ENCODE measurements around the gene ATXN2. TPM values are rescaled to one million over a fixed set of nuclear protein-coding genes. Genes with fewer than 3 reads are reported as not detected.

The ATXN2 gene
- total RNA-seq, 2 experiments from 2014 or later = 21.9 to 23.7 TPM

DNA sequence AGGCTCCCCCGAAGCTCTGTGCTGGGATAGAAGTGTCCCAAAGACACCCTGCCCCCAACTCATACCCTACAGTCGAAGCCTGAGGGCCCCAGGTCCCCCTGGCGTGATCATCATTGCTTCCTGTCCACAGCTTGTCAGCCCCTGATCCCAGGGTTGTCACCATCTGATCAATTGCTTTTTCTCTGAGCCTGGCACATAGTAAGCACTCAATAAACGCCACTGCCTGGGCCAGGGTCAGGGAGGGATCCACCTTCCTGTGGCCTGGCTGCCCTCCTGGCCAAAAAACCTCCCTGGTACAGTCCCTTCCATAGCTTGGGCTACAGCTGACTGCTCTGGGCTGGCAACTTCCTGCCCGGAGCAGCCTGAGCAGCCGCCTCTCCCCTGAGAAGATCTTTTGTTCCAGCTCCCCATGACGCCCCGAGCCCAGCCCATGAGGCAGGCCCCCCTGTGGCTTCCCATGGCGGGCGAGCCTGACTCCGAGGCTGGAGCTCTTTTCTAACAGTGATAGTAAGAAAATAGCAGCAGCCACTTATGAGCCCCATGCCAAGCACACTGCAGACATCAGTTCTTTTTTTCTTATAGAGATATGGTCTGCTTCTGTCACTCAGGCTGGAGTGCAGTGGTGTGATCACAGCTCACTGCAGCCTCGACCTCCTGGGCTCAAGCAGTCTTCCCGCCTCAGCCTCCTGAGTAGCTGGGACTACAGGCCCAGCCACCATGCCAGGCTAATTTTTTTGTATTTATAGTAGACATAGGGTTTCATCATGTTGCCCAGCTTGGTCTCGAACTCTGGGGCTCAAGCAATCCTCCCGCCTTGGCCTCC is 186.9 kb downstream of the ATXN2 start:
- H3K27ac Mint-ChIP-seq = peak overlapping the region; percentile 82
- H3K4me3 Mint-ChIP-seq = peak overlapping the region; percentile 83
- ChIA-PET CTCF (interaction anchor here (0.6 to 8.4 kb wide), 8 partner anchors 9 to 891 kb away, joined by 3 to 56 read pairs (median 4); no protein-coding TSS in a partner anchor), POLR2A (interaction anchor here (0.8 to 7.0 kb wide), 7 partner anchors 8 to 40 kb away, joined by 3 to 66 read pairs (median 7); no protein-coding TSS in a partner anchor)
- Histone ChIP-seq H3K4me3 (ENCODE audit: low read length) (no peak overlapping the region), H3K27me3 (ENCODE audit: control insufficient read depth in 1 of 2, insufficient read depth in 2 of 2, low read length in 2 of 2) (no peaks in the 10 kb centered on the region), H3K36me3 (ENCODE audit: insufficient read depth, low read length) (peaks cover 8% of the 10 kb centered on the region), H3K9me3 (ENCODE audit: control insufficient read depth in 1 of 2, insufficient read depth in 1 of 2, low read length in 2 of 2) (no peaks in the 10 kb centered on the region), H3K27ac (ENCODE audit: low read depth in 1 of 2, low read length in 2 of 2) (peak overlapping the region; percentile 39 to 67), H3K4me1 (ENCODE audit: insufficient read depth, low read length) (peaks cover 82% of the 10 kb centered on the region)
- peaks cover 27% of the 10 kb centered on the region for H3K36me3 Mint-ChIP-seq (ENCODE audit: low read depth)
- TF ChIP-seq, protein P1, sequence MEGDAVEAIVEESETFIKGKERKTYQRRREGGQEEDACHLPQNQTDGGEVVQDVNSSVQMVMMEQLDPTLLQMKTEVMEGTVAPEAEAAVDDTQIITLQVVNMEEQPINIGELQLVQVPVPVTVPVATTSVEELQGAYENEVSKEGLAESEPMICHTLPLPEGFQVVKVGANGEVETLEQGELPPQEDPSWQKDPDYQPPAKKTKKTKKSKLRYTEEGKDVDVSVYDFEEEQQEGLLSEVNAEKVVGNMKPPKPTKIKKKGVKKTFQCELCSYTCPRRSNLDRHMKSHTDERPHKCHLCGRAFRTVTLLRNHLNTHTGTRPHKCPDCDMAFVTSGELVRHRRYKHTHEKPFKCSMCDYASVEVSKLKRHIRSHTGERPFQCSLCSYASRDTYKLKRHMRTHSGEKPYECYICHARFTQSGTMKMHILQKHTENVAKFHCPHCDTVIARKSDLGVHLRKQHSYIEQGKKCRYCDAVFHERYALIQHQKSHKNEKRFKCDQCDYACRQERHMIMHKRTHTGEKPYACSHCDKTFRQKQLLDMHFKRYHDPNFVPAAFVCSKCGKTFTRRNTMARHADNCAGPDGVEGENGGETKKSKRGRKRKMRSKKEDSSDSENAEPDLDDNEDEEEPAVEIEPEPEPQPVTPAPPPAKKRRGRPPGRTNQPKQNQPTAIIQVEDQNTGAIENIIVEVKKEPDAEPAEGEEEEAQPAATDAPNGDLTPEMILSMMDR (IDR thresholded peaks at IDR 0.05) = no peak
- peaks cover 77% of the 10 kb centered on the region for H3K4me1 Mint-ChIP-seq (ENCODE audit: low read depth)
- no peaks in the 10 kb centered on the region for H3K9me3 Mint-ChIP-seq
- ATAC-seq (ENCODE audit: poor library complexity) = peak; percentile 51
- intact Hi-C loops (cut with DNase I, micrococcal nuclease) = loop anchor here in 1 of 2 experiments (10.0 kb wide), 1 partner anchor 603 kb away; the partner anchor contains the start of genes ERP29 and TMEM116
- DNase-seq = peak in 3 of 14 experiments; percentile 29 to 48 (median 38)
- no peaks in the 10 kb centered on the region for H3K27me3 Mint-ChIP-seq

DNA sequence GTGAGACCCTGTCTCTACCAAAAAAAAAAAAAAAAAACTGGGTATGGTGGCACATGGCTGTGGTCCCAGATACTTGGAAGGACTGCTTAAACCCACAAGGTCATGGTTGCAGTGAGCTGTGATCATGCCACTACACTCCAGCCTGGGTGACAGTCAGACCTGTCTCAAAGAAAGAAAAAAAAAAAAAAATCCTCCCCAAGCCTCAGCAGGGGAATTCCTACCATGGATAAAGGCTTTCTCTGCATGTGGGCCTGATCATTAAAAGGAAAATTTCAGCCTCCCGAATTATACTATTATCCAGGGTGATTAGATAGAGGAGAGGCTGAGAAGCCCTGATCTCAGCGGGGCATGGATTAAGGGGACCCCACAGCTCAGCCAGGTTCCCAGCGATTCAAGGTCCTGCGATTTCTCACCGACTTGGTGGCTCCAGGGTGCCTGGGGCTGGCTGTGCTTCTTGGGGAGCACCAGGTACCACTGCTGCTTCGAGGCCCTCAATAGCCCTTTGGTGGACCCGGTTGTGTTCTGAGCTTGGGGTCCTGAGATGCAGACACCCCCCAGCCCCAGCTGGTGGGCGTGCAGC is 187.8 kb downstream of the ATXN2 start:
- Histone ChIP-seq H3K27ac (ENCODE audit: low read depth in 1 of 2, low read length in 2 of 2) (peak overlapping the region; percentile 64 to 67), H3K4me3 (ENCODE audit: low read length) (no peak overlapping the region), H3K4me1 (ENCODE audit: insufficient read depth, low read length) (peaks cover 90% of the 10 kb centered on the region), H3K9me3 (ENCODE audit: control insufficient read depth in 1 of 2, insufficient read depth in 1 of 2, low read length in 2 of 2) (no peaks in the 10 kb centered on the region), H3K36me3 (ENCODE audit: insufficient read depth, low read length) (peaks cover 7% of the 10 kb centered on the region), H3K27me3 (ENCODE audit: control insufficient read depth in 1 of 2, insufficient read depth in 2 of 2, low read length in 2 of 2) (no peaks in the 10 kb centered on the region)
- Mint-ChIP-seq H3K4me1 (ENCODE audit: low read depth) (peaks cover 78% of the 10 kb centered on the region), H3K27me3 (no peaks in the 10 kb centered on the region), H3K36me3 (ENCODE audit: low read depth) (peaks cover 26% of the 10 kb centered on the region), H3K4me3 (peak overlapping the region; percentile 42), H3K9me3 (no peaks in the 10 kb centered on the region), H3K27ac (peak overlapping the region; percentile 82)
- intact Hi-C loops (cut with DNase I, micrococcal nuclease) = loop anchor here in 1 of 2 experiments (10.0 kb wide), 1 partner anchor 604 kb away; the partner anchor contains the start of genes ERP29 and TMEM116
- DNase-seq = peak in 2 of 14 experiments; percentile 40 to 66
- no peak for ATAC-seq (ENCODE audit: poor library complexity)
- ChIA-PET CTCF (interaction anchor here (0.7 to 8.4 kb wide), 5 partner anchors 8 to 40 kb away, joined by 3 to 56 read pairs (median 6); no protein-coding TSS in a partner anchor), POLR2A (interaction anchor here (1.7 to 7.0 kb wide), 4 partner anchors 14 to 33 kb away, joined by 5 to 66 read pairs (median 16); no protein-coding TSS in a partner anchor)
- TF ChIP-seq, protein P1 (IDR thresholded peaks at IDR 0.05) = no peak

DNA sequence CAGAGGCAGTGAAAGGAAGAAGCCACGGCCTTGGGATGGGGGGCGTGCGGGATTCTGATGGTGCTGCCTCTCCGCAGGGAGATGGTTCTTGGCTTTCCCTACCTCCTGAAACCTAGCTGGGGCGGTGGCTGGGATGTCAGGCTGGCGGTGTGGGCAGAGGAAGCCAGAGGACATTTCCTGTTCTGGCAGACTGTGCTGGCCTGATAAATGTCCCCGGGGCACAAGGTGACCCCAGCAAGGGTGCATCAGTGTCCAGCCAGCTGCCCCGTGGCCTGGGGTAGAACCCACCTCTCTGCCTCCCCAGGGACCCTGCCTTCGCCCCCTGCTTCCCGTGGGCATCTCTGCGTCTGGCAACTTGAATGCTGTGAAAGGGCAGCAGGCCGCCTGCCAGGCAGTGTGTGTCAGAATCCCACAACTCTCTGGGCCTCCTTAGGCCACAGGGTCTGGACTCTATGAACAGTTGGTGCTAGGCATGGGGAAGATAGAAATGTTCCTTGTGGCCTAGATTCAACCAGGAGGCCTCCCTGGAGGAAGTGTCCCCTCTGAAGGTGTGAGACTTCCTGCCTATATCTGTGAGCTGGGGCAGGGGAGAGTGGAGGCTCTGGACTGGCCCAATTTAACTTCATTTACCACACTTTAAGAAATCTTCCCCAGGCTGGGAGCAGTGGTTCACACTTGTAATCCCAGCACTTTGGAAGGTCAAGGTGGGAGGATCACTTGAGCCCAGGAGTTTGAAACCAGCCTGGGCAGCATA is 188.5 kb downstream of the ATXN2 start:
- TF ChIP-seq, protein P1 (IDR thresholded peaks at IDR 0.05) = no peak
- no peak for ATAC-seq (ENCODE audit: poor library complexity)
- H3K4me1 Mint-ChIP-seq (ENCODE audit: low read depth) = peaks cover 79% of the 10 kb centered on the region
- peak in 1 of 14 experiments; percentile 9 for DNase-seq
- no peaks in the 10 kb centered on the region for H3K9me3 ChIP-seq (ENCODE audit: control insufficient read depth in 1 of 2, insufficient read depth in 1 of 2, low read length in 2 of 2)
- ChIA-PET POLR2A (interaction anchor here (1.8 to 7.0 kb wide), 4 partner anchors 14 to 24 kb away, joined by 5 to 66 read pairs (median 30); no protein-coding TSS in a partner anchor), CTCF (interaction anchor here (0.7 to 16.9 kb wide), 5 partner anchors 8 to 41 kb away, joined by 3 to 487 read pairs (median 20); no protein-coding TSS in a partner anchor)
- H3K4me3 Mint-ChIP-seq = peak overlapping the region; percentile 42
- H3K9me3 Mint-ChIP-seq = no peaks in the 10 kb centered on the region
- no peaks in the 10 kb centered on the region for H3K27me3 ChIP-seq (ENCODE audit: control insufficient read depth in 1 of 2, insufficient read depth in 2 of 2, low read length in 2 of 2)
- intact Hi-C loops (cut with DNase I, micrococcal nuclease) = loop anchor here in 1 of 2 experiments (10.0 kb wide), 1 partner anchor 604 kb away; the partner anchor contains the start of genes ERP29 and TMEM116
- peaks cover 92% of the 10 kb centered on the region for H3K4me1 ChIP-seq (ENCODE audit: insufficient read depth, low read length)
- H3K36me3 Mint-ChIP-seq (ENCODE audit: low read depth) = peaks cover 22% of the 10 kb centered on the region
- peak overlapping the region; percentile 64 to 67 for H3K27ac ChIP-seq (ENCODE audit: low read depth in 1 of 2, low read length in 2 of 2)
- H3K27ac Mint-ChIP-seq = peak overlapping the region; percentile 82
- H3K4me3 ChIP-seq (ENCODE audit: low read length) = peak overlapping the region; percentile 94
- no peaks in the 10 kb centered on the region for H3K27me3 Mint-ChIP-seq
- peaks cover 4% of the 10 kb centered on the region for H3K36me3 ChIP-seq (ENCODE audit: insufficient read depth, low read length)

Measured in CD4-positive, alpha-beta T cell (primary cell).